Activated T-cell treated with anti-CD3 and anti-CD28 coated beads for 24 hours (primary cell): ENCODE measurements around the gene SRRT.
A peak's percentile ranks its signal among the peaks of the same experiment; 100 is the strongest.
"Not testable (repeated sequence)": the region's sequence is repeated elsewhere in the genome, so short reads cannot be mapped to it uniquely, and the experiment has no call there.

ENCODE experiments used
- DNase-seq: peaks from one replicate; pipeline ENCODE4 v3.0.0-alpha.2; 2020; ENCODE audit warnings: low read depth

Gene SRRT

DNA sequence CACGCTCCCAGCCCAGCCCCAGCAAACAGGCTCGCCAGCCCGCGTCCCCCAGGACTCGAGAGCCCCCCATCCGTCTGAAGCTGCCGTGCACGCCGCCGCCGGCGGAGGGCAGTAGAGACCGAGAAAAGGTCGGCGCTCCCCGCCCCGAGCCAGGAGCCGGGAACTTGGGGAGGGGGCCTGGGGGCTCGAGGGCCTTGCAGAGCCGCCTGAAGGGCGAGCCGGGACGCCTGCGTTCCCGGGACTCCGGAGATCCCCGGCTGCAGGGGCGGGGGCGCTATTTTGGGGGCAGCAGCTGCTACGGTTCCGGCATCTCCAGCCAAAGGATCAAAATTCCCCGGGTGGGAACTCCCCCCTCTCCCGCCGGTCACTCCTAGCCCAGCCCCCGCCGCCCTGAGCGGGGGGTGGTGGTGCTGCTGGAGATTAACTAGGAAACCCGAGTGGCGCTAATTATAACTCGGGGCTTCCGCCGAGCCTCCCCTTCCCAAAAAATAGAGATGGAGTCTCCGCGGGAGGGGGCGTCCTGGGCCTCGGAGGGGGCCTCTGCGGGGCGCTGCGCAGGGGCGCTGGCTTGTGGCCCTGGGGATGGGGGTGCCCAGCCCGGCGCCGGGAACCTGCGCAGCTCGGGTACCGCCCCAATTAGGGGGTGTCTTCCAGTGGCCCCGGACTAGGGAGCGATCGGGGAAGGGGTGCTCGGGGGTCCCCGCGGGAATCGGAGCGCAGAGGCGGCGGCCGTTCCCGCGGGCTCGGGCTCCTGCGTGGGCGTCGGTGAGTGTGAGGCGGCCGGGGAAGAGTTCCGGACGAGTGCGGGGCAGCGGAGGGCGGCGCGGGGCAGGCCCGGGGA, 20.2 kb downstream of the SRRT start:
- peak; percentile 43 for DNase-seq

DNA sequence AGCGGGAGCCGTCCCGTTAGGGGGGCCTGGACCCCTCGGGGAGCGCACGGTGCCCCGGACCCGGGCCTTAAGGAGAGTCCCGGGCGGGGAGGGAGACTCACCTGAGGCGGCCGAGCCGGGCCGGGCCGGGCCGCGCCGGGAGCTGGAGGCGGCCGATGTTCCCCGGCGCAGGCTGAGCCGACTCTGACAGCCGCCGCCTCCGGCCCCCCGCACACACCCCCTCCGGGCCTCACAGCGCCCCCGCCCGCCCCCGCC, 20.7 kb downstream of the SRRT start, which contains the start of gene ACHE:
Gene ACHE, minus strand, starts transcription at position 188 of the 255 bp plus-strand sequence. CDS start 1,656 bp downstream, outside the sequence.
- no peak for DNase-seq

DNA sequence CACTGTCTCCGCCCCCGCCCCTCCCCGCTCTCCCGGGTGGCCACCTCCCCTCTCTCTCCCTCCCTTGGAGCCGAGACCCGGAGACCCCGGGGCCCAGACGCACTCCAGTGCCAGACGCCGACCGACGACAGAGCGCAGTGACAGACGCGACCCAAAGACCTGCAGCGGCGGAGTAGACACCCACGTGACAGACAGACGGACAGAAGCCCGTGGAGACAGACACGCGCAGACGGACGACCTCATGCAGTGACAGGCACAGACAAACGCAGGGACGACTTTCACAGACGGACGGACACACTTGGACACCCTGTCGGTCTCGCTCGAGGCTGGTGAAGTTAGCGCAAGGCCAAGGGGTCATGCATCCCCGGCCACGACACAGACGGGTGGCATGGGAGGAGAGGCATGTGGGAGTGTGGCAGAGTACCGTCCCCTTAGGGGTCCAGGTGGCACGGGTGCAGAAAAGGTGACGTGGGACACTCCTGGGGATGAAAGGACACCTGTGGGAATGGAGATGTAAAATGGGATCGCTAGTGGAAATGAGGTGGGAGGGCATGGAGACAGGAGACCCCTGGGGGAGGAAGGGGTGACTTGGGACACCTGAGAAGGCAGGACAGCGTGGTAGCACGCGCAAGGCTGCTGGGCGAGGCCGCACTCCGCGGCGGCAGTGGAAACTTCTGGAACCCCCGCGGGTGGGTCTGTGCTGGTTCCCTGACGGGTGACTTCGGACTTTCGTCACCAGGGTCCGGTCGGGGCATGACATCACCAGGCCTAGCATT, 21.2 kb downstream of the SRRT start:
- no peak for DNase-seq

DNA sequence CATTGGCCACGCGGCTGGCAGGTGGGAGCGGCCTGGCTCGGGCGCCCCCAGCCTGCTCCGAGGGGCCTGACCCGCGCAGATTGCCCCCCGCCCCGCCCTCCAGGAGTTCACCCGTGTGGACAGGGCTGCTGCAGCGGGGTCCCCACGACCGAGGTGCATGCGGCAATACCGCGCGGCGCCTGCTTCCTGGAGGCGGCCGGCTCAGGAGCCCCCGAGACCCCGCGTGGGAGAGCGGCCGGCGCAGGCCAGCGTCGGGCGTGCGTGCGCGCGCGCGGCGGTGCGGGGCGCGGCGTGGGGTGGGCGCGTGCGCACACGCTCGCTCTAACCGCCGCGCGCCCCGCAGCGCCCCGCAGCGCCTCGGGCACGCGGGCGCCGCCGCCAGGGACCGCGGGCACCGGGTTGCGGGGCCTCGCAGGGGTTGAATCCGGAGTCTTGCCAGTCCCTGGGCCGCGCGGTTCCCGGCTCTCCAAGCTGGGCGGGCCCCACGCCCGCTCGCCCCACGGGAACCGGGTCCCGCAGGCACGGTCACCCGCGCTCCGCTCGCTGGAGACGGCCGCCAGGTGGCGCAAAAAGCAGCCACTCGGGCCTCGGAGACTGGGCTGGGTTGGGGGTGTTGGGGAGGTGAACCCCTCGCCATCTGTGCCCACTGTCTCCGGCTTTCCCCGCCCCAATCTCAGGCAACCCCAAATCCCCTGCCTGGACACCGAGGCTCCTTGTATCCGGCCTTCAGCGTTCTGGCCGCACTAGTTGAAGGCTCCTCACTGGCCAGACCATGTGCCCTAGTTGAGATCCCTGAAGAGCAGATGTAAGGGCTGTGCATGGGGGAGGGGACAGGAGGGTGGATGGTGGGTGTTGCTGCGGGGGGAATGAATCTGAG, 22.1 kb downstream of the SRRT start:
- peak; percentile 58 for DNase-seq

DNA sequence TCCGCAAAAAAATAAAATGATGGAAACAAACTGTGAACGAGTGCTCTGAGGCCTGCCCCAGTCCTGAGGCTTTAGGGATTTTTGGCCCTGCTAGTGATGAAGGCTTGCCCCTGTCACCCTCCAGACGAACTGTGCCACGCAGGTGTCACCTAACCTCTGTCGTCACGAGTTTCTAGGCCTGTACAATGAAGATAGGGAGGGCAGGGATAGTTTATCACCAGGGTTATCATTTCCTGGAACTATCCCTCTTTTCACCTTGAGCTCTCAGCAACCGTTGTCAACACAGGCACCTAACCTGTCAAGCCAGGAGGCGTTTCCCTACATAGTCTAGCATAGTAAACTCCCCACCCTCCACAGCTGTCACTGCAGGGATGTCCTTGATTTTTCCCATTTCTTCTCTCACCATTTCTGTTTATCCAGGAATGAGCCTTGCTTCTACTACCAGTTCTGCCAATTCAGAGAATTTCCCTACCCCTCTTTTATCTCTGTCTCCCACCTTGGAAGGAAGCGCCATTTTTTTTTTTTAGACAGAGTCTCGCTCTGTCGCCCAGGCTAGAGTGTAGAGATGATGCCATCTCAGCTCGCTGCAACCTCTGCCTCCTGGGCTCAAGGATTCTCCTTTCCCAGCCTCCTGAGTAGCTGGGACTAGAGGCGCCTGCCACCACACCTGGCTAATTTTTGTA, 23.0 kb downstream of the SRRT start:
- no peak for DNase-seq

DNA sequence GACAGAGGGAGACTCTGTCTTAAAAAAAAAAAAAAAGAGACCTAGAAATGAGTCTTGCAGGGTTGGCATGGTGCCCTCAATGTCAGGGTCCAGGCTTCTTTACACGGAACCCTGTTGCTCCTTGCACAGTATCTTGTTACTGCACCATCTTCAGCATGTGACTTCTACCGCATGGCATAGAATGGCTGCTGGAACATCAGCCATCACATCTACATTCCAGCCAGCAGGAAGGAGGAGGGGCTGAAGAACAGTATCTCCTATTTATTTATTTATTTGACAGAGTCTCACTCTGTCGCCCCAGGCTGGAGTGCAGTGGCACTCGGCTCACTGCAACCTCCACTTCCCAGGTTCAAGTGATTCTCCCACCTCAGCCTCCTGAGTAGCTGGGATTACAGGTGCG, 24.5 kb downstream of the SRRT start:
- DNase-seq = no peak

DNA sequence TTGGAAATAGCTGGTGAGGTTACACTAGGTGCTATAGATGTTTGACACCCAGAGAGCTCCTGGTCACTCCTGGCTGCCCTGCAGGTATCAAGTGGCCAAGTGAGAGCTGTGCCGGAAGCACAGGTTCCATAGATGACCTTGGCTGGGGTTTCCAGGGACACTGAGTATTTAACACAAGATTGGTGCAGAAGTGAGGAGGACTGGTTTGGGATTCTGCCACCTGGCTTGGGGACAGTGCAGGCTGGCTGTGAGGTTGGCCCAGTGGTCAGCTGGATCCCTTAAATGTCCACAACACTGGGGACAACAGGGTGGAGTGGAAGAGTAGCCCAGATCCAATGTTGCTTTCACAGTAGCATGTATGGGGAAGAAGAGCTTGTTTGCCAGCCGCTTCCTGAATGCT, 26.1 kb downstream of the SRRT start:
- no peak for DNase-seq

DNA sequence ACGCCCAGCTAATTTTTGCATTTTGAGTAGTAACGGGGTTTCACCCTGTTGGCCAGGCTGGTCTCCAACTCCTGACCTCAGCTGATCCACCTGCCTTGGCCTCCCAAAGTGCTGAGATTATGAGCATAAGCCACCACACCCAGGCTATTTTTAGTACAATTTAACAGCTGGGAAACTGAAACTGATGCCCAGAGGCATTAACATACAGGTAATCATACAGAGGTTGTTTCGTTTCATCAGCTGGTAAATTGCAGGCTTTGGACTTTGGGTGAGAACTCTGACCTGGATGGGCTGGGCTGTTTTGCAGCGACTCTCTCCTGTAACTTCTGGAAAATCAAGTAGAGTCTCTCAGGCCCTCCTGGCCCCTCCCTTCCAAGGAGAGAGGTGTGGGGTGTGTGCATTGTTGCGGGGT, 27.0 kb downstream of the SRRT start:
- DNase-seq = no peak

DNA sequence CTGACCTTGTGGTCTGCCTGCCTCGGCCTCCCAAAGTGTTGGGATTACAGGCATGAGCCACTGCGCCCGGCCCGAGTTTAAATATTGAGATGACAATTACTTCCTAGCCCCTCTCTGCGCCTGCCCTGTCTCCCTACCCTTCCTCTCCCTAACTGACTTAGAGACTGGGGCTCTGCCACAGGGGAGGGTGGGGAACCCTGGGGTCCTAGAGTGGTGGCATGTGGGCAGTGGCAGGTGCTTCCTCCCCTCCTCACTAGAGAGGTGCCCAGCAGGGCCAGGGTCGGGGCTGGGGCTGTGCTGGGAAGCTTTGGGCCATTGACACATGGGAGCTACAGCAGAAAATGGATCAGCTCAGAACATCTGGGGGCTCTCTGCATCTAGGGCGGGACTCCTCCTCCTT, 27.7 kb downstream of the SRRT start:
- DNase-seq = no peak

DNA sequence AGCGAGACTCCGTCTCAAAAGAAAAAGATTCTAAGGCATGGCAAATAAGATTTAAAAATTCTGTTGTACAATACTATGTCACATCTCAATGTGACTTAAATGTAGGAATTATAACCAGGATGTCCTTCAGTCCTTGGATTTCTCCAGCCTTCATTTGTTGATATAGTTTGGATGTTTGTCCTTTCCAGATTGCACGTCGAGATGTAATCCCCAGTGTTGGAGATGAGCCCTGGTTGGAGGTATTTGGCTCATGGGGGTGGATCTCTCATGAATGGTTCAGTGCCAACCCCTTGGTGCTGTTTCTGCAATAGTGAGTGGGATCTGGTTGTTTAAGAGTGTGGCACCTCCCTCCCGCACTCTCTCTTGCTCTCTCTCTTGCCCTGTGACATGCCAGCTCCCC, 33.6 kb downstream of the SRRT start:
- no peak for DNase-seq

DNA sequence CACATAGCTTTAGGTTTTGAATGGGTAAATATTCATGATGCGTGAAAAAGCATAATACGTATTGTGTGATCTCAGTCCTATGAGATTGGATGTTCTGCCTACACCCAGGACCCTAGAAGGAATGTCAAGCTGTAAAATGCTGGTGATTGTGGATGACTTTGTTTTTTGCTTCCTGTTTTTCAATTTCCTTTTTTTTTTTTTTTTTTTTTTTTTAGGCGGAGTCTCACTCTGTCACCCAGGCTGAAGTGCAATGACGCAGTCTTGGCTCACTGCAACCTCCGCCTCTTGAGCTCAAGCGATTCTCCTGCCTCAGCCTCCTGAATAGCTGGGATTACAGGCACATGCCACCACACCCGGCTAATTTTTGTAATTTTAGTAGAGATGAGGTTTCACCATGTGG, 35.5 kb downstream of the SRRT start:
- not testable (repeated sequence) for DNase-seq

DNA sequence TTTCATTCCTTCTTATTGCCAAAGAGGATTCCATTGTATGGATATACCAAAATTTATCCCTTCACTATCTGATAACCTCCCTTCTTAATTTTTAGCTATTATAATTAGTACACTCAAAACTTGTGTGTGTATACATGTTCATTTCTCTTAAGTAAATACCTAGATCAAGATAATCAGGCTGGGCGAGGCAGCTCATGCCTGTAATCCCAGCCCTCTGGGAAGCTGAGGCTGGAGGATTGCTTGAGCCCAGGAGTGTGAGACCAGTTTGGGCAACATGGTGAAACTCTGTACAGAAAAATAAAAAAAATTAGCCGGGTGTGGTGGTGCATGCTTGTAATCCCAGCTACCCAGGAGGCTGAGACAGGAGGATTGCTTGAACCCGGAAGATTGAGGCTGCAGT, 36.6 kb downstream of the SRRT start:
- no peak for DNase-seq

DNA sequence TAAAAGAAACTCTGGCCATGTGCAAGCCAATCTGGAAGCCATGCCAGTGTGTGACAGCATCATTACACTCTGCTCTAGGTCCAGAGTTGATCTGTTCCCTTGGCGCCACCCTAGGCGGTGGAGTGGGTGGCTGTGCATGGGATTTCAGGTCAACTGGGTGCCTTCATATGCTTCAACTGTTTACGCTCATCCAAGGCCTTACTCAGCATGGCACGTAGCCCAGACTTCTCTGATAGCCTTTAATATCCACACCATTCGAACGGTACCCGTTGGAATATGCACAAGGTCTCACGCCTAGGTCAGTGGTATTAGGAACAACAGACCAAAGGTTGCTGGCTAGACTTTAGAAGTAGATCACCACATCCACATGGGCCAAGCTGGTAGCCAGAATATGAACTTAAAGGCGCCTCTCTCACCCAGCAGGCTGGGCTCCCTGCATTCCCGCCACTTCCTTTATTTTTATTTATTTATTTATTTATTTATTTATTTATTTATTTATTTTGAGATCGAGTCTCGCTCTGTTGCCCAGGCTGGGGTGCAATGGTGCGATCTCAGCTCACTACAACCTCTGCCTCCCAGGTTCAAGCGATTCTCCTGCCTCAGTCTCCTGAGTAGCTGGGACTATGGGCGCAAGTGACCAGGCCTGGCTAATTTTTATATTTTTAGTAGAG, 39.4 kb downstream of the SRRT start:
- no peak for DNase-seq

DNA sequence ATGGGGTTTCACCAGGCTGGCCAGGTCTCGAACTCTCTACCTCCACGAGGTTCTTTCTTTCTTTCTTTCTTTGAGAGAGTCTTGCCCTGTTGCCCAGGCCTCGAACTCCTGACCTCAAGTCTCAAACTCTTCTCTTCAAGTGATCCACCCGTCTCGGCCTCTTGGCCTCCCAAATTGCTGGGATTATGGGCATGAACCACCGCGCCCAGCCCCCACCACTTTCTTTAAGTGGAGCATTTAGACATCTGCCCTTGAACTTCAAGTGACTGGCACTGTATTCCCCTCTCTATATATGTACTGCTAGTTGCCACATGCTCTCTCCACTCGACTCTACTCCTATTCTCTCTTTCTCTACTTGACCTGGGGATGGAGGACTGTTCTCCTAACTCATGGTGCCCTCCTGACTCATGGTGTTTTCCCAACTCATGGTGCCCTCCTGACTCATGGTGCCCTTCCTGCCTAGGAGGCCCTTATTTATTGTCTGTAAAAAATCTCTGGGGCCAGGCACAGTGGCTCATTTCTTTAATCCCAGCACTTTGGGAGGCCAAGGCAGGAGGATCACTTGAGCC, 40.1 kb downstream of the SRRT start:
- DNase-seq = no peak

DNA sequence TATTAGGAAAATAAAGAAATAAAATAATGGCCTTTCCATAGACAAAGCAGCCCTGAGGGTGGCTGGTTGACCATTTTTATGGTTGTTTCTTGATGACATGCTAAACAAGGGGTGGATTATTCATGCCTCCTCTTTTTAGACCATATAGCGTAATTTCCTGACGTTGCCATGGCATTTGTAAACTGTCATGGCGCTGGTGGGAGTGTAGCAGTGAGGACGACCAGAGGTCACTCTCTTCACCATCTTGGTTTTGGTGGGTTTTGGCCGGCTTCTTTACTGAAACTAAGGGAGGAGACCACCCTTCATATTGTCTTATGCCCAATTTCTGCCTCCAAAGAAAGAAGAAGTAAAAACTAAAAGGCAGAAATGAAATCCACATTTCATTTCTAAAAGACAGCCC, 44.4 kb downstream of the SRRT start:
- DNase-seq = not testable (repeated sequence)

DNA sequence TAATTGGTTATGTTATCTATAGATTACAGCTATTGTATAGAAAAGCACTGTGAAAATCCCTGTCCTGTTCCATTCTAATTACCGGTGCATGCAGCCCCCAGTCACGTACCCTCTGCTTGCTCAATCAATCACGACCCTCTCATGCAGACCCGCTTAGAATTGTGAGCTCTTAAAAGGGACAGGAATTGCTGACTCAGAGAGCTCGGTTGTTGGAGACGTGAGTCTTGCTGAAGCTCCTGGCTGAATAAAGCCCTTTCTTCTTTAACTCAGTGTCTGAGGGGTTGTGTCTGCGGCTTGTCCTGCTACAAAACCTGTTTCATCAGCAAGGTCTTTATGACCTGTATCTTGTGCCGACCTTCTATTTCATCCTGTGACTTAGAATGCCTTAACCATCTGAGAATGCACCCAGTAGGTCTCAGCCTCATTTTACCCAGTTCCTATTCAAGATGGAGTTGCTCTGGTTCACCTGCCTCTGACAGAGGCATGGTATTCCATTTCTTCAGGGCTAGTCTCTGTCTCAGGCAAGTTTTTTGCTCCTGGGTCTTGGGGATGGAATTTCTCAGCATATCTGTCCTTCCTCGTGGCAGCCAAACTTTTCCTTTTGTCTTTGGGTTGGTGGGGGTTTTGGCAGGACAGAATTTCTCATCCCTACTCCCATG, 45.0 kb downstream of the SRRT start:
- DNase-seq = not testable (repeated sequence)

DNA sequence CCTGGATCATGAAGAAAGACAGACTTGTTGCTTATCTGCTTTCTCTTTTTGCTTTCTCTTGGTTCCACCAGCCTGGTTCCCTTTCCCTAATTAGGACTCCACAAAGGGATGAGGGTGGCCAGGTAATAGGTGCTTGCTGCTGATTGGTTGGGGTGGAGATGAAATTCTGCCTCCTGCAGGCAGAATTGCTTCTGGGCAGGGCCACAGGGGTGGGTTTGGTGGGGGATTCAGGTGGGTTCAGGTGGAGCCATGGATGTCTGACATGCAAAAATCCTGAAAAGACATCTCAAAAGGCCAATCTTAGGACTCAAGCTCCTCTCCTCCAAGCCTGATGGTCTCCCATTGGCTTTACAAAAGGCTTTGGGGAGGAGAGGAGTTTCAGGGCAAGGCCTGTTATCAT, 46.1 kb downstream of the SRRT start:
- no peak for DNase-seq

DNA sequence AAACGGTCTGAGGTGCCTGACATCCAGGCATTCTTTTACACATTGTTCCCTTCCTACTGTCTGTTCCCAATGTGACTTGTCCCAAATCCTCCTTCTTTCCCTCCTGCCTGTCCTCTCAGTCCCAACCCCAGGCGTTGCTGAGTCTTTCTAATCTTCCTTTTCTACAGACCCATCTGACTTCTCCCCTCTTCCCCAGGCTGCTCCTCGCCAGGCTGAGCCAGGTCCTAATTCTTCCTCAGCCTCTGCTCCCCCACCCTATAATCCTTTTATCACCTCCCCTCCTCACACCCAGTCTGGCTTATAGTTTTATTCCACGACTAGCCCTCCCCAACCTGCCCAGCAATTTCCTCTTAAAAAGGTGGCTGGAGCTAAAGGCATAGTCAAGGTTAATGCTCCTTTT, 48.7 kb downstream of the SRRT start:
- DNase-seq = not testable (repeated sequence)

DNA sequence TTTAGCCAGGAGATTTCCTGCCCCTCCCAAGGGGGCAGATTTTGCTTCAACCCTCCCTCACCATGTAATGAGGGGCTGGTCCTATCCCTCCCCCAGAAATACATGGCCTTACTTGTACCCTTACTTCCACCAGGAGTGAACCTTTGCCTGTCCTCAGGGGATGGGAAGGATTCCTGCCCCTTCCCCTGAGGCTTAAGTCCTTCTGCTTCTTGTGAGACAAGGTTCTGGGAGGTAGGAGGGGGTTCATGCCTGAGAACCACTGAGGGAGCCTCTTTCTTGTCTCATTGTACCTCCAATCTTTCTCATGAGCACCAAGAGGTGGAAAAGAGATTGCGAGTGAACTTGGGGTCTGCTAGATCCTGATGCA, 54.9 kb downstream of the SRRT start:
- DNase-seq = no peak

DNA sequence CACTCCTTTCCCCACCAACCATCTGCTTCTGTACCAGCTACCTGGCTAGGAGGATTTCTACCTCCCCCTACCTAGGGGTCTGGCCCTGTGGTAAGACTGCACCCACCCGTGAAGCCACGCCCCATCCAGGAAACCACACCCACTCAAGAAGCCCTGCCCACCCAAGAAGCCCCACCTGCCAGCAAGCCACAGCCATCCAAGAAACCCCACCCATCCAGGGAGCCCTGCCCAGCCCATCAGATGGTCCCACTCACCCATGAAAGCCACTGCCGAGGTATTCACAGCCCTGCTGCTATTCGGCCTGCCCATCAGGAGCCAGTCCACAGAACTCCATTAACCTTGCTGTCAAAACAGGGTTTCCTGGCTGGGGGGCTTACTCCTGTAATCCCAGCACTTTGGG, 58.8 kb downstream of the SRRT start:
- no peak for DNase-seq

DNA sequence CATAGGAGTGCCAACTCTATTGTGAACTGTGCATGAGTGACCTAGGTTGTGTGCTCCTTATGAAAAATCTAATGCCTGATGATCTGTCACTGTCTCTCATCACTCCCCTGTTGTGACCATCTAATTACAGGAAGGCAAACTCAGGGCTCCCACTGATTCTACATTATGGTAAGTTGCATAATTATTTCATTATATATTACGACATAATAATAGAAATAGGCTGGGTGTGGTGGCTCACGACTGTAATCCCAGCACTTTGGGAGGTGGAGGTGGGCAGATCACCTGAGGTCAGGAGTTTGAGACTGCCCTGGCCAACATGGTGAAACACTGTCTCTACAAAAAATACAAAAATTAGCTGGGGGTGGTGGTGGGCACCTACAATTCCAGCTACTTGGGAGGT, 60.5 kb downstream of the SRRT start:
- not testable (repeated sequence) for DNase-seq
